ENCODE measurements around the gene GCAT.

The GCAT gene

GRCh38 chr22:37811867-37812266 is 4.1 kb downstream of the GCAT start:
- no peak for DNase-seq

DNA sequence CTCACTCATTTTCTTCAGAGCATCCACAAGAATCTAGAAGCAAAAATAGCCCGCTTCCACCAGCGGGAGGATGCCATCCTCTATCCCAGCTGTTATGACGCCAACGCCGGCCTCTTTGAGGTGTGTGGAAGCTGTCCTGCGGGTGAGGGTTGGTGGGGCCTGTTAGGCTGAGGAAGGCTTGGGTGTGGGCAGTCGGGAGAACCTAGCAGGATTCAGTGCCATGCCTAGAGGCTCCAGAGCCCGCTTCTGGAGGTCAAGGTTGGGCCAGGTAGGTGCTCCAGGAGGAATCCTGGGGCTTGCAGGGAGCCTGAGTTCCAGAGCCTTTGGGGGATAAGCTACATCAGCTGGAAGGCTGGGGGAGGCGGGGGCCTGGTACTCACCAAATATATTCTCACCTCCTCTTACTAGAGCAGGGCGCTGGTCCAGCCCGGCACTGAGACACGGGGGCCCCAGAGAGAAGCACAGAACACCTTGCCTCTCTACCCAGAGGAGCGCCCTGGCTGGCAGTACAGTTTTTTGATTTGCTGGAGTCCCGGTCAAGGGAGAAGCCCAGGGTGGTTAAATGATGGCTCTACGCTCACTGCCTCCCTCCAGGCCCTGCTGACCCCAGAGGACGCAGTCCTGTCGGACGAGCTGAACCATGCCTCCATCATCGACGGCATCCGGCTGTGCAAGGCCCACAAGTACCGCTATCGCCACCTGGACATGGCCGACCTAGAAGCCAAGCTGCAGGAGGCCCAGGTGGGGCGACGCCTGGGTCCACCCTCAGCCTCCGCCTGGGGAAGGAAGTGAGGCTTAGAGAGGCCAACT is 5.3 kb downstream of the GCAT start:
- no peak for DNase-seq

DNA sequence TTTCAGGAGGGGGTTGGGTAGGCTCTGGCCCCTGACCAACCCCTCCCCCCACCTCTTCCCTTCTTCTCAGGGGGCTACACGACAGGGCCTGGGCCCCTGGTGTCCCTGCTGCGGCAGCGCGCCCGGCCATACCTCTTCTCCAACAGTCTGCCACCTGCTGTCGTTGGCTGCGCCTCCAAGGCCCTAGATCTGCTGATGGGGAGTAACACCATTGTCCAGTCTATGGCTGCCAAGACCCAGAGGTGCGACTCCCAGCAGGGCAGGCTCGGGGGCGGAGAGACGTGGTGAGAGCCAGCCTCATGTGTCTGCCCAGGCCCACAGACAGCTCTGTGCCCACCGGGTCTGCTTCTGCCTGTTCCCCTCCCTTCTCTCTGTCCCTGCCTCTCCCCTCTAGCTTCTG is 7.9 kb downstream of the GCAT start:
- DNase-seq: no peak

- no peak for DNase-seq
These were observed 8.9 kb downstream of the GCAT start for GRCh38 chr22:37816543-37817180.

DNA sequence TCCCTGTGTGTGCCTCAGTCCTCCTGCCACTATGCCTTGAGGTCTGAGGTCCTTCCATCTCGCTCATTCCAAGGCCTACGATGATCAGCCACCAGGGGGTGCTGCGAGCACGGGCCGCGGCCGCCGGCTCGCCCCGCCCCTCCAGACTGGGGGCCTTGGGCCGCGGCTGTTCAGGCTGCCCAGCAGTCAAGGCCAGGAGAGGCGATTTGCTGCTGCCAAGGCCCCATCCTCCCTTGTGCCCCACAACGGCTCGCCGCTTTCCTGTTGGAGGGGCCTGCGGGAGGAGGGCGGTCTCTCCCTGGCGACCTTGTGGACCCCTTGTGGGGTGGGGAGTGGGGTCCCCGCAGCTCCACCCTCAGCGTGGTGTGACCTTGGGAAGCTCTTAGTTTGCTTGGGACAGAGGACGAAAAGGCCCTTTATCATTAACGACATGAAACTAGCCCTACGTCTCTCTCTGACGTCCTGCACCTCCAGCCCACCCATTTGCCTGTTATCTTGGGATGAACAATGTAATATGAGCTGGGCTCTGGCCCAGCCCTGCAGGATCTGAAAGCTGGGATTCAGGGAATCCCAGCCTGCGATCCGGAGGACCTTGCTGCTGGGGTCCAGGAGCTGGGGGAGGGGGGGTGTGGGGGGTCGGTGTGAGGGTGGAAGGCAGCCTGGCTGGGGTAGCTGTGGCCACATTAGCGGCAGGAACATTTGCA is 10.1 kb downstream of the GCAT start:
- peak; percentile 33 for DNase-seq

- DNase-seq: peak; percentile 9
These were observed 10.8 kb downstream of the GCAT start for GRCh38 chr22:37818409-37819104.

- no peak for DNase-seq
These were observed 11.3 kb downstream of the GCAT start for GRCh38 chr22:37819105-37819433.

- DNase-seq: no peak
These were observed 12.6 kb downstream of the GCAT start for GRCh38 chr22:37820350-37820749.

DNA sequence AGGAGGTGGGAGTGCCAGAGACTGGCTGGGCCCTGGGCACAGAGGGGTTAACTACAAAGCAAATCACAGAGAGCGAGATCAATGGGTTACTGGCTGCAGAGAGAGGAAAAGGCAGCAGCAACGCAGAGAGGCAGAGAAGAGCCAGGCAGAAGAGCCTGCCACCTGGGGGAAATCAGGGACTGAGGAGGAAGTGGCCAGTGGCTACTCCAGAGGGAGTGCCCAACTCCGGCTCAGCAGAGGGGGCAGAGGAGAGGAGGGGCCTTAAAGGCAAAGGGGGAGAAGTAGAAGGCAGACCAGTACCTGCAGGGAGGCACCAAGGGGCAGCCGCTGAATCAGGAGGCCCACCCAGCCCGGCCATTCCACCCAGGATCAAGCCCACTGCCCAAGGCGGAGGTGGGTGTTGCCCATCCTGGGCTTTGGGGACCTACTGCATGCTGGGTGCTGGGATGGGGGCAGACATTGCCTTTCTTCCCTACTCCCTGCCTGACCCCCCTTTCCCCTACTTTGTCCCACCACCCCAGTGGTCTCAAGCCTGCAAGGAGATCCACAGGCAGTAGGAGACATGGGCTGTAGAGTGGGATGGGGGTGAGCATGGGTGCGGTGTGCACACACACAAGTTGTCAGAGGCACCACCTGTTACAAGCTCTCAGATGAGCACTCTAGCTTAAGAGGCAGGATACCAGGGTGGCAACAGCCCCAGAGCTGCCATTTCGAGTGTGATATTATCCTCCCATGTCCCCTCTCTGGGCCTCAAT is 14.5 kb downstream of the GCAT start:
- DNase-seq: no peak

GRCh38 chr22:37823134-37823985 is 15.6 kb downstream of the GCAT start, which contains the start of gene GALR3:
Gene GALR3, plus strand, starts transcription at chr22:37823382. Its CDS starts 25 bp downstream, at chr22:37823407.
- no peak for DNase-seq

- no peak for DNase-seq
These were observed 17.2 kb downstream of the GCAT start for GRCh38 chr22:37824674-37825641.

DNA sequence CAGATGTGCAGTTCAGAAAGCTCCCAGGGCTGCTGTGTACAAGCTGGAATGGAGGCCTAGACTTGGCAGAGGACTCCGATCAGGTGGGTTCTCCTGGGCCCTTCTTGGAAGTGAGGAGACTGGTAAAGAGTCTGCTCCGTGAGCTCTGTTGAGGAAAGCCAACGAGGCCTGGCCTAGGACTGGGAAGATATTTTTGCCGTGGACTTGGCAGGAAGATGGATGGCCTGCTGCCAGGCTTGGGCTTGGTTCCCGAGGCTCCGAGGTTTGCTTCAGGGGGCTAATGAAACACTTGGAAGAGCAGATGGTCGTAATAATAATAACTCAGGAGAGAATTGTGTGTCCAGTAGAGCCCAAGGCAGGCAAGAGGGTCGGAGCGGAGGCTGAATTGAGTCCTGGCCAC is 19.3 kb downstream of the GCAT start:
- peak; percentile 20 for DNase-seq

DNA sequence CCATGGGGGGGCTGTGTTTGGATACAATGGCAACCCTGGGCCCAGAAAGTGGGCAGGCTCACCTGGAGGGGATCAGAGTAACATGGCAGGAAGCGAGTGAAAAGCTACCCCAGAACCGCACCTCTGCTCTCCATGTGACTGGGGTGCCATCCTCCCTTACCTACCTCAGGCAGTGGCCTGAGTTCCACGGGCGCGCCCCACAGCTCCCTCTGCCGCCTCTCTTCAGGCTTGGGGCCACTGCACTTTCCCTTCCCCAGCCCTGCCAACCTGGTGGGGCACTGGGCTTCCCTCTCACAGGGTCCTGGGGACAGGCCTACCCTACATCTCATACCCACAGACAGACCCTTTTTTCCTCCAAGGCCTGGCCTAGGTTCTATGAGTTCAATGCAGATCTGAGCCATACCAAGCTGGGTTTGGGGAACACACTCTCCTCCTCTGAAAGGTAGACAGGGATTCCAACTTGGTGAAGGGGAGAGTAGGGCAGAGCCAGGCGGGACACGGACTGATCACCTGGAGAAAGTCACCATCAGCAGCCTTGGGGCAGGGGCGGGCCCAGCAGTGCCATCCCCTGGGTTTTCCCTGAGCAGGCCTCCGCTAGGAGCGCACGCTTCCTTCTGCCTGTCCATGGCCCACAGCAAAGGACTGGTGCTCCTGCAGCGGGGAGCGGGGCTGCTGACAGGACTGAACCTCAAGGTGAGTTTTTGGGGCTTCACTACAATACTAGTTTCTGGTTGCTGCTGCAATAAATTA is 22.5 kb downstream of the GCAT start:
- DNase-seq: no peak

GRCh38 chr22:37831472-37831871 is 23.7 kb downstream of the GCAT start:
- no peak for DNase-seq

DNA sequence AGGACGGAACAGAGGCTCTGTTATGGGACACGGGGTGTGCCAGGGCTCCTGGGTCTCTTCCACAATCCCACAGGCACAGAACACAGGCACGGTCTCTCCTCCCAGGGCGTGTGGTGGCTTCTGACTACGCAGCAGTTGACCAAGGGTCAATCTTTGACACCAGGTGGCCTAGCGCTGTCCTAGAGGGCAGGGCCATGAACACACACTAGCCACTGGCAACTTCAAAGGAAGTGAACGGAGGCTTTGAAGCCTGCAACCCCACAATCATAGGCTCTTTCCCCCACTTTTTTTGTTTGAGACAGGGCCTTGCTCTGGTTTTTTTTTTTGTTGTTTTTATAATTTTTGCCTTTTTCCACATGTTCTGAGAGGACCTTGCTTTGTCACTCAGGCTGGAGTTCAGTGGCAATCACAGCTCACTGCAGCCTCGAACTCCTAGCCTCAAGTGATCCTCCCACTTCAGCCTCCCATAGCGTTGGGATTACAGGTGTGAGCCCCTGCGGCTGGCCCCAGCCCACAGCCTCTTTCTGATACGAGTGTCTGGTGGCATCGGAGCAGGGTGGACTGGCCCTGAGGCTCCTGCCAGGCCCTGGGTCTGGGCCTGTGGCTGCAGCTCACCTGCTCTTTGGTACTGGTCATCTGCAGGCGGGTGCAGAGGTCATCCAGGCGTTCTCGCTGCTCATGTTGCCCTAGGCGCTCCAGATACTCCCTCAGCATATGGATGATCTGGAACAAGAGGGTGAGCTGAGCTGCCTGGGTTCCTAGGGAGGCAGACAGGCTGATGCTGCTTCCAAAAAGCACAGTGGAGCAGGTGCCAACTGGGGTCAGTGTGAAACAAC is 24.5 kb downstream of the GCAT start:
- DNase-seq: no peak

DNA sequence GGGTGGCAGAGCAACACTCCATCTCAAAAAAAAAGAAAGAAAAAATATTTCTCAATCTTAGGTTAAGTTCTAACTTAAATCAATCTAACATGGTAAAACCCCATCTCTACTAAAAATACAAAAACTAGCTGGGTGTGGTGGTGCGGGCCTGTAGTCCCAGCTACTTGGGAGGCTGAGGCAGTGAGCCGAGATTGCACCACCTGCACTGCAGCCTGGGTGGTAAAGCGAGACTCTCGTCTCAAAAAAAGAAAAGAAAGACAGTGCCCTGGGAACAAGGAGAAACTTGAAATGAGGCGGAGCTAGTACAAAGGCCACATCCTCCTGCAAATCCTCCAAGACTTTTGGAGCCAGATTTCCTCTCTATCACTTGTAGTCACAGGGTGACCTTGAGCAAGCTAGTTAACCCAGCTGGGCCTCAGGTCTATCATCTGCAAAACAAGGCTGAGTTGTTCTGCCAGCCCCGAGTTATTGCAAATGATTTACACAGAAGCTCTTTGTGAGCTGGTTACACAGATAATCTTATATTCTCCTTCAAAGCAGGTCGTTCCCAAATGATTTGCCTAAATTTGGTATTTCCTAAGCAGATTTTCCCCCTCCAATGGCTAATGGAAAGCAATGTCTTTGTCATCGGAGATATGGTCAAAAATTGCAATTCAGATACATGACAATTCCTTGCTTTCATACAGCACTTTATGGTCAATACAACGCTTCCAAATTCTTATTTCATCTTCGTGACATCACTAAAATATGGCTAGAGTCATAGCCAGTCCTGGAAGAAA is 34.5 kb downstream of the GCAT start:
- no peak for DNase-seq

GRCh38 chr22:37843741-37844089 is 36.0 kb downstream of the GCAT start:
- no peak for DNase-seq

- DNase-seq: no peak
These were observed 37.2 kb downstream of the GCAT start for GRCh38 chr22:37844904-37845329.

All from DMS79 treated with DMSO at 0.1 percent for 48 hours (cell line).